GM12878 (cell line): Measurements from ENCODE around the gene SPATA22. TPM values are rescaled to one million over a fixed set of nuclear protein-coding genes. Genes with fewer than 3 reads are reported as not detected.

Experiments
- ATAC-seq: fragments of 200-7000 bp; cut with Tn5 transposase; 3 replicates; pipeline ENCODE4 v1.9.1; 2020; ENCODE audit warnings: mild to moderate bottlenecking, moderate library complexity
- BruUV-seq: library from RNA; stranded (reverse); fragments of 400-500 nt; replicated peaks from 2 replicates; lab custom pipeline; 2021; lab: Mats Ljungman, UMichigan
- CTCF ChIA-PET: fragments of 300-600 bp; sonication (Branson Sonifier 250); formaldehyde crosslinking; extraction: SDS; loops from one replicate; lab custom pipeline; 2021; ENCODE audit warnings: inconsistent platforms; lab: Yijun Ruan, JAX
- POLR2A ChIA-PET: fragments of 350-600 bp; formaldehyde crosslinking; extraction: SDS; loops from one replicate; lab custom pipeline; 2021; ENCODE audit warnings: inconsistent platforms; lab: Charles Lee
- RAD21 ChIA-PET: fragments of 300-600 bp; sonication (Branson Sonifier 250); formaldehyde crosslinking; loops from one replicate; lab custom pipeline; 2023; ENCODE audit warnings: antibody characterized with exemption; ENCODE audit not compliant: unreplicated experiment; lab: Charles Lee
- SMC1A ChIA-PET: fragments of 300-600 bp; sonication (Branson Sonifier 250); formaldehyde crosslinking; loops from one replicate; lab custom pipeline; 2023; ENCODE audit not compliant: unreplicated experiment, uncharacterized antibody; lab: Charles Lee
- DNase-seq: peaks from one replicate; pipeline ENCODE4 v3.0.0-alpha.2; 2011; ENCODE audit warnings: low read depth, low spot score
- FAIRE-seq: peaks from 3 replicates; lab custom pipeline; 2011; peaks lifted over from hg19 to GRCh38; lab: Jason Lieb, UNC
- H2AFZ ChIP-seq: 2 replicates; pipeline ENCODE4 v1.6.0; 2011; ENCODE audit warnings: low read depth, low read length, control low read depth; ENCODE audit not compliant: control insufficient read depth
- H3K27ac ChIP-seq: 2 replicates; pipeline ENCODE4 v1.5.1; 2011; ENCODE audit warnings: control low read depth; ENCODE audit not compliant: control insufficient read depth, insufficient read depth
- H3K27me3 ChIP-seq, 2 experiments: replicated peaks in 1 of 2; 2 replicates each; pipeline versions ENCODE4 v1.6.0 to v1.6.1; 2011; ENCODE audit warnings: low read length in 1 of 2; ENCODE audit not compliant: control insufficient read depth in 2 of 2, insufficient read depth in 2 of 2
- H3K36me3 ChIP-seq, 2 experiments: 2 replicates each; pipeline ENCODE4 v1.5.1; 2011; ENCODE audit warnings: low read length in 1 of 2; ENCODE audit not compliant: control insufficient read depth in 2 of 2, insufficient read depth in 2 of 2
- H3K4me1 ChIP-seq: 2 replicates; pipeline ENCODE4 v1.6.1; 2011; ENCODE audit warnings: mild to moderate bottlenecking, low read length, moderate library complexity, mixed read lengths; ENCODE audit not compliant: control insufficient read depth, insufficient read depth
- H3K4me2 ChIP-seq: 2 replicates; pipeline ENCODE4 v1.6.0; 2011; ENCODE audit warnings: control low read depth; ENCODE audit not compliant: control insufficient read depth, insufficient read depth
- H3K4me3 ChIP-seq: fragments of 200-600 bp; sonication (generic); 2 replicates; pipeline ENCODE4 v1.5.1; 2016
- H3K79me2 ChIP-seq: 2 replicates; pipeline ENCODE4 v1.6.0; 2011; ENCODE audit warnings: low read length; ENCODE audit not compliant: control insufficient read depth, insufficient read depth
- H3K9ac ChIP-seq: 2 replicates; pipeline ENCODE4 v1.8.0; 2011; ENCODE audit warnings: low read length, control low read depth, mixed read lengths; ENCODE audit not compliant: control insufficient read depth, insufficient read depth
- H3K9me3 ChIP-seq: replicated peaks from 3 replicates; pipeline ENCODE4 v1.5.1; 2011; ENCODE audit warnings: mild to moderate bottlenecking, low read length; ENCODE audit not compliant: control insufficient read depth, insufficient read depth
- H4K20me1 ChIP-seq: 2 replicates; pipeline ENCODE4 v1.6.0; 2011; ENCODE audit not compliant: control insufficient read depth, insufficient read depth
- CBX5 ChIP-seq: sonication (generic); IDR thresholded peaks from 2 replicates; pipeline ENCODE4 v1.6.1; 2016; ENCODE audit warnings: low read depth, moderate library complexity, mild to moderate bottlenecking, inconsistent platforms
- CHD4 ChIP-seq: fragments of 200-600 bp; sonication (generic); IDR thresholded peaks from 2 replicates; pipeline ENCODE4 v1.6.1; 2016; ENCODE audit warnings: mild to moderate bottlenecking
- CUX1 ChIP-seq: IDR thresholded peaks from 2 replicates; pipeline ENCODE4 v1.6.1; 2012; ENCODE audit warnings: improper control_type of control experiment, low read depth, low read length; ENCODE audit not compliant: insufficient replicate concordance
- EGR1 ChIP-seq, 2 experiments: IDR thresholded peaks; 1 replicate in 1 of 2; 2 replicates in 1 of 2; pipeline ENCODE4 v1.6.1; 2011 to 2012; ENCODE audit warnings: low read depth in 2 of 2, low read length in 2 of 2, borderline replicate concordance in 1 of 2, mild to moderate bottlenecking in 1 of 2, moderate library complexity in 1 of 2
- HDAC2 ChIP-seq: fragments of 200-600 bp; sonication (generic); IDR thresholded peaks from 2 replicates; pipeline ENCODE4 v1.6.1; 2017
- MAX ChIP-seq: IDR thresholded peaks from 2 replicates; pipeline ENCODE4 v1.6.1; 2012; ENCODE audit warnings: low read depth, low read length, improper control_type of control experiment
- NR2C2 ChIP-seq: IDR thresholded peaks from 2 replicates; pipeline ENCODE4 v1.6.1; 2011; ENCODE audit warnings: borderline replicate concordance, low read depth; ENCODE audit not compliant: control insufficient read depth, insufficient read length
- SMAD5 ChIP-seq: IDR thresholded peaks from 2 replicates; pipeline ENCODE4 v1.6.1; 2016; ENCODE audit warnings: antibody characterized with exemption, low read depth
- STAT1 ChIP-seq: fragments of 450-650 bp; conservative IDR thresholded peaks from 2 replicates; pipeline ENCODE4 v1.6.1; 2014; ENCODE audit warnings: antibody characterized with exemption, mild to moderate bottlenecking
- TARDBP ChIP-seq: IDR thresholded peaks from 2 replicates; pipeline ENCODE4 v1.6.1; 2016; ENCODE audit warnings: borderline replicate concordance
- TCF7 ChIP-seq: IDR thresholded peaks from 2 replicates; pipeline ENCODE4 v1.6.1; 2014; ENCODE audit warnings: antibody characterized with exemption, borderline replicate concordance
- WRNIP1 ChIP-seq: IDR thresholded peaks from 2 replicates; pipeline ENCODE4 v1.6.1; 2011; ENCODE audit warnings: low read depth, low read length, improper control_type of control experiment, borderline replicate concordance
- ZBED1 ChIP-seq: IDR thresholded peaks from 2 replicates; pipeline ENCODE4 v1.6.1; 2016; ENCODE audit warnings: borderline replicate concordance
- WGBS: methylation state at CpG from one replicate; pipeline ENCODE4 v1.1.6; 2016; ENCODE audit warnings: low lambda C conversion rate; ENCODE audit not compliant: insufficient replicate concordance, insufficient coverage; ENCODE audit errors: missing lambda C conversion rate; 5-methylcytosine and 5-hydroxymethylcytosine counted together
- in situ Hi-C: fragments of 300-500 bp; cut with MboI; formaldehyde crosslinking; loops from 9 replicates; pipeline ENCODE4 v1.14.3; 2018; ENCODE audit warnings: mixed read lengths
- intact Hi-C: fragments of 100-400 bp; cut with micrococcal nuclease; formaldehyde crosslinking; loops from one replicate; pipeline ENCODE4 v1.14.2; 2022; ENCODE audit not compliant: unreplicated experiment
- polyA plus RNA-seq, 11 experiments: library from polyadenylated mRNA; depleted of rRNA in 4 of 11; unstranded in 6 of 11; stranded (reverse) in 5 of 11; fragments of >200 nt; fragmentation: Nextera tagmentation in 4 of 11; fragmentation: Illumina TruSeq in 1 of 11; extraction: Ambion mirVana in 4 of 11; extraction: Trizol in 1 of 11; gene quantifications; 1 replicate in 1 of 11; 2 replicates in 10 of 11; pipeline versions ENCODE4 v1.2.1 to v1.2.3, GENCODE V29; 2011 to 2016; ENCODE audit warnings: inconsistent platforms in 2 of 11, missing spikeins in 2 of 11, low read depth in 1 of 11
- total RNA-seq, 4 experiments: library from RNA; depleted of rRNA in 3 of 4; stranded (reverse); fragments of >200 nt in 3 of 4; fragmentation: Illumina TruSeq in 1 of 4; extraction: Trizol in 1 of 4; gene quantifications; 2 replicates each; pipeline versions ENCODE4 v1.2.1 to v1.2.3, GENCODE V29; 2013 to 2021

SPATA22 gene
- total and polyA plus RNA-seq, 10 of the 15 experiments (the other 5 are each of a cell fraction or from before 2014, with no cell fraction given) = not detected

GRCh38 chr17:3506054-3506453, 34.4 kb upstream of the SPATA22 start:
- DNase-seq (no peak), FAIRE-seq (no peak)
- no peaks in the 10 kb centered on the region for H4K20me1 ChIP-seq
- in situ Hi-C loops = no loop called here
- no peaks in the 10 kb centered on the region for H3K27me3 ChIP-seq
- no peak overlapping the region for H3K4me3 ChIP-seq
- H3K4me2 ChIP-seq = no peak overlapping the region
- H3K4me1 ChIP-seq = no peaks in the 10 kb centered on the region
- H3K36me3 ChIP-seq = no peaks in the 10 kb centered on the region
- H3K9ac ChIP-seq = no peak overlapping the region
- no peaks in the 10 kb centered on the region for H3K79me2 ChIP-seq
- RAD21 ChIA-PET = no interaction called here
- no peak for TF ChIP-seq WRNIP1
- TF ChIP-seq NR2C2 = no peak
- no peak for TF ChIP-seq TCF7
- no peak for TF ChIP-seq ZBED1
- TF ChIP-seq, all 136 proteins: peak for 0
- Histone ChIP-seq H3K27ac (no peak overlapping the region), H3K9me3 (no peaks in the 10 kb centered on the region), H2AFZ (no peak overlapping the region)
- WGBS = 85% methylated on average over 2 of the region's 2 CpGs
- CTCF ChIA-PET = interaction anchor here (1.0 kb wide), 1 partner anchor 17 kb away, joined by 3 read pairs; no protein-coding TSS in a partner anchor
- SMC1A ChIA-PET = no interaction called here
- intact Hi-C loops = no loop called here
- ATAC-seq = no peak
- POLR2A ChIA-PET = no interaction called here
- no TSS peak for BruUV-seq

- WGBS = 75% methylated on average over 7 of the region's 7 CpGs
- Histone ChIP-seq H3K27ac (no peak overlapping the region), H3K4me1 (no peaks in the 10 kb centered on the region), H2AFZ (no peak overlapping the region), H3K27me3 (no peaks in the 10 kb centered on the region), H3K4me3 (no peak overlapping the region), H3K9ac (no peak overlapping the region), H3K79me2 (no peaks in the 10 kb centered on the region), H3K9me3 (no peaks in the 10 kb centered on the region), H3K36me3 (no peaks in the 10 kb centered on the region), H4K20me1 (no peaks in the 10 kb centered on the region), H3K4me2 (no peak overlapping the region)
- no TSS peak for BruUV-seq
- in situ Hi-C loops = no loop called here
- no peak for FAIRE-seq
- DNase-seq = no peak
- ChIA-PET POLR2A (interaction anchor here (0.6 kb wide), 1 partner anchor 123 kb away, joined by 3 read pairs; no protein-coding TSS in a partner anchor), RAD21 (no interaction called here), CTCF (no interaction called here), SMC1A (no interaction called here)
- ATAC-seq = no peak
- intact Hi-C loops = no loop called here
- TF ChIP-seq TARDBP (no peak), EGR1 (IDR thresholded peaks at IDR 0.05; ENCODE audit: borderline replicate concordance in 1 of 2, low read depth in 2 of 2, low read length in 2 of 2) (no peak), HDAC2 (no peak), CHD4 (no peak), SMAD5 (no peak), MAX (no peak), STAT1 (no peak), CUX1 (no peak), CBX5 (no peak)
Measured at GRCh38 chr17:3505008-3505407, 33.4 kb upstream of the SPATA22 start.
